ENCODE data around the gene COL3A1. TPM values are rescaled to one million over a fixed set of nuclear protein-coding genes. Genes with fewer than 3 reads are reported as not detected.

The COL3A1 gene
- total and polyA plus RNA-seq, 12 donors = 33.5 to 700 (median 73.5) TPM

DNA sequence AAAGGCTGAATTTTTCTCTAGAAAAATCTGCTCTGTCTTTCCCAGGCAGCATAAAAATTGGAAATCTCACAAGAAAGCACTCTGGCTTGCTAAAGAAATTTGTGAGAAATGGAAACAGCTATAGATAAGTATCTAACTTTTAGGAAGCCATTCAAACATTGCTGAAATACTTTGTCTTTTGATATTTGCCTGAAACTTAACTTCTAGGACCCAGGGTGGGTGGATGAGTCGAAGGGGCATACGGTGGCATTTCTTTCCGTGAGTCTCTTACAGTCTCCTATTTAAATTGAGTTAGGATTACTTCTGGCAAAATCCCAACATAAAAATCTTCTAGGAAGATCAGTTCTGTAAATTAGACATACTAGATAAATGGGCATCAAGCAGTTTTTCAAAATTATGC lies 532 bp upstream of the COL3A1 start:
- ATAC-seq = no peak
- DNase-seq = no peak
- H3K27me3 ChIP-seq = no peaks in the 10 kb centered on the region
- no peaks in the 10 kb centered on the region for H3K9me3 ChIP-seq
- peaks cover 0 to 5% (median 0%) of the 10 kb centered on the region in 9 donors for H3K4me1 ChIP-seq
- WGBS, 2 donors = 55 to 56% methylated on average over 3 of the region's 3 CpGs
- H3K36me3 ChIP-seq = no peaks in the 10 kb centered on the region
- H3K27ac ChIP-seq = peak overlapping the region in 9 of 10 donors; percentile 8 to 87 (median 80)
- intact Hi-C loops (cut with DNase I) = loop anchor here in 6 of 10 donors (2.0 to 10.0 kb wide), 8 partner anchors 36 to 446 kb away; no protein-coding TSS in a partner anchor
- TF ChIP-seq, protein P1, sequence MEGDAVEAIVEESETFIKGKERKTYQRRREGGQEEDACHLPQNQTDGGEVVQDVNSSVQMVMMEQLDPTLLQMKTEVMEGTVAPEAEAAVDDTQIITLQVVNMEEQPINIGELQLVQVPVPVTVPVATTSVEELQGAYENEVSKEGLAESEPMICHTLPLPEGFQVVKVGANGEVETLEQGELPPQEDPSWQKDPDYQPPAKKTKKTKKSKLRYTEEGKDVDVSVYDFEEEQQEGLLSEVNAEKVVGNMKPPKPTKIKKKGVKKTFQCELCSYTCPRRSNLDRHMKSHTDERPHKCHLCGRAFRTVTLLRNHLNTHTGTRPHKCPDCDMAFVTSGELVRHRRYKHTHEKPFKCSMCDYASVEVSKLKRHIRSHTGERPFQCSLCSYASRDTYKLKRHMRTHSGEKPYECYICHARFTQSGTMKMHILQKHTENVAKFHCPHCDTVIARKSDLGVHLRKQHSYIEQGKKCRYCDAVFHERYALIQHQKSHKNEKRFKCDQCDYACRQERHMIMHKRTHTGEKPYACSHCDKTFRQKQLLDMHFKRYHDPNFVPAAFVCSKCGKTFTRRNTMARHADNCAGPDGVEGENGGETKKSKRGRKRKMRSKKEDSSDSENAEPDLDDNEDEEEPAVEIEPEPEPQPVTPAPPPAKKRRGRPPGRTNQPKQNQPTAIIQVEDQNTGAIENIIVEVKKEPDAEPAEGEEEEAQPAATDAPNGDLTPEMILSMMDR (IDR thresholded peaks at IDR 0.05) = no peak
- peak overlapping the region in 9 of 10 donors; percentile 35 to 60 (median 53) for H3K4me3 ChIP-seq

DNA sequence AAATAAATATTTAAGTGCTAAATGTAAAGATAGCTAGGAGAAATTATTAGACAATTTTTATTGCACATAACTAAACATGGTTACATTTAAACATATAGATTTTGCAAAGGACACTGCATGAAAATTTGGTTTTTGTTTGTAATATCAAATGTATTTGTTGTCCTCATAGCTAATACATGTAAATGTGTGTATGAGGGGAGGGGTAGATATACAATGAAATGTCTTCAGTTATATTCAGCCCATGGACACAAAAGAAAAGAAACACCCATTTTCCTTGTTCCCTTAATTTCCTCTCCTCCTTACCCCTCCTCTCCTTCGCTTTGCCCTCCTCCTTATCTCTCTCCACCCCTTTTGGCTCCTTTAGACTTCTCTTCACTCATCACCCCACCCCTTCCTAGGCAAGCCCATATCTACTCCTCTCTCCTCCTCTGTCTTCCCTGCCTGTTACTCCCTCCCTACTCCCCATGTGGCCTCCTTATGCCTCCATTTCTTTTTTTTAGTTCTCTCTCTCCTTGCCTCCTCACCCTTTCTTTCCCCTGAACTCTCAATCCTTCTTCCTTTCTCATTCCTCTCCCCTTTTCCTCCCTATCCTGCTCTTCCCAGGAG lies 1.4 kb downstream of the COL3A1 start:
- Histone ChIP-seq H3K9me3 (no peaks in the 10 kb centered on the region), H3K27me3 (no peaks in the 10 kb centered on the region), H3K4me3 (peak overlapping the region in 9 of 10 donors; percentile 35 to 60 (median 53)), H3K36me3 (no peaks in the 10 kb centered on the region), H3K27ac (peak overlapping the region; percentile 52 to 87 (median 79)), H3K4me1 (peaks cover 0 to 4% (median 0%) of the 10 kb centered on the region in 9 donors)
- ATAC-seq (peak; percentile 87 to 97 (median 92)), DNase-seq (peak in 1 of 2 donors; percentile 70)
- TF ChIP-seq, protein P1 (IDR thresholded peaks at IDR 0.05) = no peak
- WGBS, 2 donors = 44 to 60% methylated on average over 1 of the region's 1 CpG
- intact Hi-C loops (cut with DNase I) = loop anchor here in 7 of 10 donors (5.0 to 10.0 kb wide), 10 partner anchors 38 to 453 kb away; no protein-coding TSS in a partner anchor

DNA sequence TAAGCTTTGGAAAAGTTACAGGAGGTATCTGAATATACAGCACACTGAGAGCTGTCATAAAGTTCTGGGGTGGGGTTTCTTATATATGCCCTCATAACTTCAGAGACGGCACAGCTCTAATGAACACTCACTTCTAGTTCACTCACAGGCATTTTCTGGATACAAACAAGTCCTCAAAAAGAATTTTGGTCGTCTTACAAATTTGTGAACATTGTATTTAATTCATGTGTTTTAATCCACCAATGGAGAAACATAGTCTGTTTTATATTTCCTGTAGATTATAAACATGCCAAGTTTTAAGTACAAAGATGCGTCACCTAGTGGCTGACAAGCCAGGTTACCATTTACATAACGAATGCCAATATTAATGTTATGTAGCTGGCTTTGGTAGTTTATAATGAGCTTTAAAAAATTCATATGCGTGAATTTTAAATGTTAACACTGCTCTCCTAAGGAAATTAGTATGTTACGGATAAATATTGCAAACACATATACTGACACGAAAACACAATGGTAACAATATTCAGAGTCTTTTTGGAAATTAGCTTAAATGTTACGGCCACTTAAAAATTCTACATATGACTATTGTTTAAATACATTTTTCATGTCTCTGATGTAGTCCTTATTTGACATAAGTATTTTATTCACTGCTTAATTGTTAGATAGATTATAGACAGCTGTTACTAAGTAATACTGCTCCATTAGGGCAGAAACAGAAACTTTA lies 2.5 kb downstream of the COL3A1 start:
- H3K27ac ChIP-seq = peak overlapping the region; percentile 49 to 87 (median 79)
- H3K36me3 ChIP-seq = no peaks in the 10 kb centered on the region
- TF ChIP-seq, protein P1 (IDR thresholded peaks at IDR 0.05) = peak in 8 of 9 donors; percentile 28 to 61 (median 42)
- peak in 2 of 8 donors; percentile 20 to 45 for ATAC-seq
- intact Hi-C loops (cut with DNase I) = loop anchor here in 7 of 10 donors (5.0 to 10.0 kb wide), 10 partner anchors 39 to 454 kb away; no protein-coding TSS in a partner anchor
- peak overlapping the region in 9 of 10 donors; percentile 35 to 60 (median 53) for H3K4me3 ChIP-seq
- H3K27me3 ChIP-seq = no peaks in the 10 kb centered on the region
- H3K4me1 ChIP-seq = peaks cover 0 to under 1% (median 0%) of the 10 kb centered on the region in 9 donors
- no peak for DNase-seq
- H3K9me3 ChIP-seq = no peaks in the 10 kb centered on the region
- 49 to 61% methylated on average over 8 of the region's 8 CpGs for WGBS, 2 donors

DNA sequence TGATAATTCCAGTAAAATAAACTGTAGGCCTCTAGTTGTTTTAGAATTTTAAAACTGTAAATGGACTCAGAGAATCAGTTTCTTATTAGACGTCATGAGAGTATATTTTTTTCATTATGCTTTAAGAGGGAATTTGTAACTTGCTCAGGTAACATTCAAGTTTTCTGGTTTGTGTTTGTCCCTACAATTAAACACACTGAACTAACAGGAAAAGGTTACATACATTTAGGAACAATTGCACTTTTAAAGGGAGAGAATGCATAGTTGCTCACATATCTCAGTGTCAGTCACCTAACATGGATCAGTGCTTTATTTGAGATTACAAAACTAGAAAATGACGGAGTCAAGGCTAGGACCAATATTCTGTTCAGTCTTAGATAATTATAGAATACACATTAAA lies 3.1 kb downstream of the COL3A1 start:
- DNase-seq = no peak
- peaks cover 0 to under 1% (median 0%) of the 10 kb centered on the region in 9 donors for H3K4me1 ChIP-seq
- H3K27me3 ChIP-seq = no peaks in the 10 kb centered on the region
- no peaks in the 10 kb centered on the region for H3K9me3 ChIP-seq
- H3K27ac ChIP-seq = peak overlapping the region; percentile 8 to 87 (median 79)
- no peak for ATAC-seq
- intact Hi-C loops (cut with DNase I) = loop anchor here in 7 of 10 donors (5.0 to 10.0 kb wide), 10 partner anchors 40 to 455 kb away; no protein-coding TSS in a partner anchor
- TF ChIP-seq, protein P1 (IDR thresholded peaks at IDR 0.05) = no peak
- no peaks in the 10 kb centered on the region for H3K36me3 ChIP-seq
- peak overlapping the region in 9 of 10 donors; percentile 35 to 60 (median 53) for H3K4me3 ChIP-seq
- WGBS, 2 donors = 60 to 65% methylated on average over 2 of the region's 2 CpGs
